C4-2B (cell line): Measurements from ENCODE around the gene PGLYRP4.

Experiments used
- H3K27ac ChIP-seq: fragments of 450-650 bp; 2 replicates; pipeline ENCODE4 v1.5.1; 2017
- CTCF ChIP-seq: fragments of 450-650 bp; conservative IDR thresholded peaks from 2 replicates; pipeline ENCODE4 v1.5.1; 2017; ENCODE audit warnings: mild to moderate bottlenecking
- ZFX ChIP-seq: fragments of 450-650 bp; IDR thresholded peaks from 2 replicates; pipeline ENCODE4 v1.6.1; 2017

Gene PGLYRP4

DNA sequence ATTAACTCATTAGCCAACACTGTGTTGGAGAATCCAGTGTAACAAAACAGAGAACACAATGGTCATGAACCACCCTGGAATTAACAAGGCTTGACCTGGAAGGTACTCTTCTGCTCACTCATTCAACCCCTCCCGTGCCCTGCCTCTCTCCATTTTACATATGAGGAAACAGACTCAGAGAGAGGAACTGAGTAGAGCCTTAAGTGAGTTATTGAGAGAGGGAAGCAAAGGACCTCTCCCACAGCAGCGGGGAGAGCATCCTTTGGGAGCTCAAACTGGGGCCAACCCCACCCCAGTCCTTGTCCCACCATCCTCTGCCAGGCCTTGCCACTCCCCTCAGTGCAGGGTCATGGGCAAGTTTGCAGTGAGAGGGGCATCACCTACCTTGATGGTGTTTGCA, 25.4 kb upstream of the PGLYRP4 start:
- H3K27ac ChIP-seq, result no peak overlapping the region

DNA sequence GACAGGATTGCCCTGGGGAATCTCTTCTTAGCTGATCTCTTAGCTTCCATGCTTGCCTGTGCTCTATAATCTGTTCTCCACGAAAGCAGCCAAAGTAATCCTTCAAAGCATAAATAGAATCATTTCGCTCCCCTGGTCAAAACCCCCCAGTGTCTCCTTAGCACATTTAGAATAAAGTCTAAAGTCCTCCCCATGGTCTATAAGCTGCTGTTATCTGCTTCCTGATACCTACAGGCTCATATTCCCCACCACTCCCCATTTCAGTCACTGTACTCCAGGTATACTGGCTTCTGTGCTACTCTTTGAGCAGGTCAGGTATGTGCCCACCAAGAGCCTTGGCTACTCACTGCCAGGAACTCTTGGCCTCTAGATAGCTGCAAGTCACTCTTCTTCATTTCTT, 23.9 kb upstream of the PGLYRP4 start:
- TF ChIP-seq CTCF, result no peak
- TF ChIP-seq ZFX, result no peak
- H3K27ac ChIP-seq, result no peak overlapping the region

More for the DNA sequence above, 25.4 kb upstream of the PGLYRP4 start:
- TF ChIP-seq CTCF (no peak), ZFX (no peak)

- H3K27ac ChIP-seq, result no peak overlapping the region
- no peak for TF ChIP-seq CTCF
- TF ChIP-seq ZFX, result no peak
Measured at GRCh38 chr1:153371231-153371630, 22.6 kb upstream of the PGLYRP4 start.

GRCh38 chr1:153370146-153370545, 21.5 kb upstream of the PGLYRP4 start:
- no peak for TF ChIP-seq CTCF
- no peak for TF ChIP-seq ZFX

DNA sequence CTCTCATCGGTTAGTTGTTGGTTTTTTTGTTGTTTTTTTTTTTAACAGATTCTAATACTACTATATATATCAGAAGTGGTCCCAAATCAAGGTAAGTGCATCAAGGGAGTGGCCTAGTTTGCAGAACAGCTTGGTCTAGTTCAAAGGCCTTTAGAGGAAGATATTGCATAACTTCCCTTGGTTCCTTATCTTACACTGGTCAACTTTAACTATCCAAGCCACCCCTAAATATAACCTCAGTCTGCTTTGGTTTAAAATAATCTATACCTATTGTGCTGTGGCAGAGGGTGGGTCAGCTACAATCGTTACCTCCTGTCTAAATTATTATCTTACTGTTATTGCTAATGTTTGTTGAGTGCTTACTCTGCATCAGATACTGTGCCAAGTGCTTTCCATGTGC, 19.9 kb upstream of the PGLYRP4 start:
- no peak overlapping the region for H3K27ac ChIP-seq
- TF ChIP-seq ZFX, result no peak
- no peak for TF ChIP-seq CTCF

More at GRCh38 chr1:153370146-153370545, 21.5 kb upstream of the PGLYRP4 start:
- no peak overlapping the region for H3K27ac ChIP-seq

DNA sequence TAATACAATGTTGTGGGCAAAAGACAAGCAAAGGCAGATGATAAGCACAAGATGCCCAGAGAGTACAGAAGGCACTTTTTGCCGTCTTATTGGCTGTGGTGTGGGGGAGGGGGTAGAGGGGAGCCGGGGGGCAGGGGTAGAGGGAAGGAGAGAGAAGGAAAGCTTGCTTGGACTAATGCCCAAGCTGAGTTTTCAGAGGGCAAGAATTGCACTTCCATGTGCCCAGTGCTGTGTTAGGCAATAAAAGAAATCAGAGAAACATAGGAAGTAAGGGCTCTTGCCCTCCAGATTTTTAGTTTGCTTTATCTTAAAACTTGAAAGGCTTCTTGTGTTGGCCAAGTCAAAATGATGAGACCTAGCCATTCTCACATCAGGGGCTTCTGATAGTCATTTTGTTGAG, 18.4 kb upstream of the PGLYRP4 start:
- no peak for TF ChIP-seq ZFX
- TF ChIP-seq CTCF, result no peak
- no peak overlapping the region for H3K27ac ChIP-seq

GRCh38 chr1:153366261-153366660, 17.6 kb upstream of the PGLYRP4 start:
- no peak overlapping the region for H3K27ac ChIP-seq
- TF ChIP-seq ZFX, result no peak
- TF ChIP-seq CTCF, result no peak
